Heart left ventricle (tissue), 16 donors: Measurements from ENCODE around the gene CACNA2D1. TPM values are rescaled to one million over a fixed set of nuclear protein-coding genes. Genes with fewer than 3 reads are reported as not detected.
A peak's percentile ranks its signal among the peaks of the same experiment; 100 is the strongest.

Experiments used
- ATAC-seq, 4 donors: fragments of 200-7000 bp; cut with Tn5 transposase; one replicate each; pipeline ENCODE4 v1.9.1; 2020 to 2022; ENCODE audit warnings: moderate library complexity in 4 of 4, mild to moderate bottlenecking in 3 of 4, moderate number of reproducible peaks in 1 of 4
- DNase-seq, 5 donors: peaks; one replicate each; pipeline ENCODE4 v3.0.0-alpha.2; 2020
- H3K27ac ChIP-seq, 12 donors: fragments of 200-600 bp; sonication (generic) in 4 of 12; one replicate each; pipeline versions ENCODE4 v1.5.0 to v1.8.0; 2016 to 2022; ENCODE audit warnings: mild to moderate bottlenecking in 2 of 12
- H3K27me3 ChIP-seq, 9 donors: fragments of 200-600 bp; sonication (generic) in 2 of 9; one replicate each; pipeline versions ENCODE4 v1.5.1 to v1.8.0; 2016 to 2022; ENCODE audit warnings: mild to moderate bottlenecking in 3 of 9
- H3K36me3 ChIP-seq, 9 donors: fragments of 200-600 bp; sonication (generic) in 2 of 9; one replicate each; pipeline versions ENCODE4 v1.5.0 to v1.8.0; 2018 to 2022; ENCODE audit warnings: mild to moderate bottlenecking in 2 of 9
- H3K4me1 ChIP-seq, 12 donors: fragments of 200-600 bp; sonication (generic) in 4 of 12; one replicate each; pipeline versions ENCODE4 v1.5.0 to v1.8.0; 2016 to 2022; ENCODE audit warnings: mild to moderate bottlenecking in 3 of 12
- H3K4me3 ChIP-seq, 12 donors: fragments of 200-600 bp; sonication (generic) in 4 of 12; one replicate each; pipeline versions ENCODE4 v1.5.0 to v1.8.0; 2017 to 2022; ENCODE audit warnings: mild to moderate bottlenecking in 9 of 12, moderate library complexity in 4 of 12
- H3K9me3 ChIP-seq, 12 donors: fragments of 200-600 bp; sonication (generic) in 4 of 12; one replicate each; pipeline versions ENCODE4 v1.5.0 to v1.8.0; 2016 to 2022; ENCODE audit warnings: mild to moderate bottlenecking in 1 of 12
- CTCF ChIP-seq, 12 donors: fragments of 200-600 bp; sonication (generic) in 4 of 12; IDR thresholded peaks; one replicate each; pipeline versions ENCODE4 v1.5.0 to v1.8.0; 2018 to 2022; ENCODE audit warnings: antibody characterized with exemption in 12 of 12, mild to moderate bottlenecking in 5 of 12
- POLR2A ChIP-seq, 2 donors: fragments of 450-650 bp; IDR thresholded peaks; one replicate each; pipeline ENCODE4 v1.6.1; 2017; ENCODE audit warnings: antibody characterized with exemption in 2 of 2, mild to moderate bottlenecking in 2 of 2, moderate library complexity in 2 of 2
- WGBS, 4 donors: extraction: QIAGEN DNeasy Blood & Tissue Kit in 2 of 4; methylation state at CpG; one replicate each; pipeline versions ENCODE4 v1.1.5 to v1.1.7; 2013 to 2018; 5-methylcytosine and 5-hydroxymethylcytosine counted together
- intact Hi-C, 10 donors: fragments of 100-400 bp; cut with DNase I; formaldehyde crosslinking; loops; one replicate each; pipeline versions ENCODE4 v1.11.1 to v1.14.2; 2022
- polyA plus RNA-seq, 2 donors: library from polyadenylated mRNA; stranded (reverse); fragments of 200-250 nt; gene quantifications; one replicate each; pipeline ENCODE4 v1.2.3, GENCODE V29; 2013
- total RNA-seq, 9 donors: library from RNA; depleted of rRNA in 2 of 9; stranded (reverse); fragments of >200 nt in 2 of 9; fragmentation: NEBNext Ultra II Directional in 3 of 9; extraction: Animal tissue kit (Norgen Biotek cat#: 25700) in 3 of 9; gene quantifications; one replicate each; pipeline versions ENCODE4 v1.1.0 to v1.2.4, GENCODE V29; 2016 to 2023
- donor health status: ischemic (EF 13 %, LVEDD 7.1; RV severe dilation, severe dysfunction).
- donor health status: healthy with polysubstance abuse.
- donor health status: DM: no; HTN: yes; CAD: no.
- donor health status: DM: no; HTN: no; CAD: no.
- donor health status: ischemic (EF 25% LVEDD 6.9; RV normal size, moderate dysfunction).
- donor health status: ischemic (EF 25% LVEDD 5.7; RV mildly dilated, moderate dysfunction).
- donor health status: healthy.
- donor health status: DM: yes; HTN: yes; CAD: no.
- donor health status: ischemic (EF 35%, LVEDD 5.7; RV mildly dilated, moderate dysfunction).
- donor health status: nonischemic (EF 11% LVEDD 7.7; RV severe dilation, severe dysfunction).
- donor health status: DM: yes; HTN: yes; CAD: no.
- donor health status: PGD.
- donor health status: ischemic (EF 29% LVEDD 5.4; RV normal size, mild dysfunction).
- donor health status: nonischemic (EF 23%, LVEDD 6.1; RV moderate dilation, normal function).

The CACNA2D1 gene
- total and polyA plus RNA-seq, 11 donors, result 13.5 to 122 (median 55.5) TPM

DNA sequence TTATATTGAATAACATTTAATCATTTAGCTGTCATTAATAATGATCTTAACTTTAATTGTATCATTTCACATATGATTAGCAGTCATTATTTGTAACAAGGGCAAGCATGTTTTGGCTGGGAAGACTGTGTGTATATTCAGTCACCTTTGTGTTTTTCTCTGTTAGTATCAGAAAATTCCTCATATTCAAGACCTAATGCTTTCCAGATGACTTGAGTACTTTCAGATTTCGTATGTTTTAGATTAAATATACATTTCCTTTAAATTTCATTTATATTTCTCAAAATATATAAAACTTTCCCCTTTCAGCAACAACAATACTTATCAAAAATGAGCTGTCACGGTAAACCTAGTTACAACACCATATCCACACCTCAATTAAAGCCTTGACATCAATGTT is 6.3 kb upstream of the CACNA2D1 start:
- TF ChIP-seq CTCF (IDR thresholded peaks at IDR 0.05) (no peak), POLR2A (IDR thresholded peaks at IDR 0.05) (no peak)
- intact Hi-C loops, result loop anchor here in 6 of 10 donors (5.0 to 10.0 kb wide), 4 partner anchors 122 to 285 kb away; no protein-coding TSS in a partner anchor
- no peak overlapping the region for H3K27ac ChIP-seq
- 57 to 86% (median 83%) methylated on average over 2 of the region's 2 CpGs for WGBS, 4 donors
- peaks cover 0 to 5% (median 0%) of the 10 kb centered on the region in 9 donors for H3K27me3 ChIP-seq
- no peaks in the 10 kb centered on the region for H3K4me1 ChIP-seq
- no peak for ATAC-seq
- H3K9me3 ChIP-seq, result no peaks in the 10 kb centered on the region
- no peaks in the 10 kb centered on the region for H3K36me3 ChIP-seq
- no peak for DNase-seq
- no peak overlapping the region for H3K4me3 ChIP-seq

GRCh38 chr7:82446897-82447296 is 3.3 kb upstream of the CACNA2D1 start:
- intact Hi-C loops, result loop anchor here in 6 of 10 donors (5.0 to 10.0 kb wide), 4 partner anchors 125 to 282 kb away; no protein-coding TSS in a partner anchor
- no peak for ATAC-seq

DNA sequence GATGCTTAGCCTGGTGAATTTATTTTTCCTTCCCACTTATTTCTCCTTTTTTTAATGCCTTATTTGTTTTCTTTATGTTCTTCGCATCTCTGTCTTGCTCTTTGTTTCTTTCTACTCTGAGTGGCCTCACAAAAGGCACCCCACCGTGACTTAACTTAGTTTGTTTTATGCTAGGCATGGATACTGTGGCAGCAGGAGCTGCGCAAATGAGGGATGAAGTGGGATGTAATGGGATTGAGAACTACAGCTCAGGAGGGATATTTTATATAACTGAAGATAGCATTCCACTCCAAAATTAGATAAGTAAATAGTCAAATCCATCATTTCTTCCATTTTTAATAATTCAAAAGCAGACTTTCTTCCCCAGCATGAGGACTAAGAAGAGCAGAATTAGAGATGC is 1.7 kb upstream of the CACNA2D1 start:
- 93 to 98% (median 96%) methylated on average over 3 of the region's 3 CpGs for WGBS, 4 donors
- no peak overlapping the region for H3K27ac ChIP-seq
- peaks cover 0 to 20% (median 5%) of the 10 kb centered on the region in 12 donors for H3K4me1 ChIP-seq
- H3K36me3 ChIP-seq, result no peaks in the 10 kb centered on the region
- ATAC-seq, result no peak
- H3K9me3 ChIP-seq, result no peaks in the 10 kb centered on the region
- TF ChIP-seq CTCF (IDR thresholded peaks at IDR 0.05), result no peak
- no peak for TF ChIP-seq POLR2A (IDR thresholded peaks at IDR 0.05)
- H3K4me3 ChIP-seq, result no peak overlapping the region
- DNase-seq, result no peak
- peaks cover 0 to 36% (median 0%) of the 10 kb centered on the region in 9 donors for H3K27me3 ChIP-seq
- intact Hi-C loops, result loop anchor here in 6 of 10 donors (5.0 to 10.0 kb wide), 4 partner anchors 127 to 280 kb away; no protein-coding TSS in a partner anchor

More at GRCh38 chr7:82446897-82447296, 3.3 kb upstream of the CACNA2D1 start:
- H3K4me3 ChIP-seq, result no peak overlapping the region
- no peak for DNase-seq
- H3K36me3 ChIP-seq, result no peaks in the 10 kb centered on the region
- TF ChIP-seq CTCF (IDR thresholded peaks at IDR 0.05), result no peak
- no peak for TF ChIP-seq POLR2A (IDR thresholded peaks at IDR 0.05)
- H3K27me3 ChIP-seq, result peaks cover 0 to 31% (median 0%) of the 10 kb centered on the region in 9 donors
- no peak overlapping the region for H3K27ac ChIP-seq
- peaks cover 0 to 10% (median 0%) of the 10 kb centered on the region in 12 donors for H3K4me1 ChIP-seq
- no peaks in the 10 kb centered on the region for H3K9me3 ChIP-seq

GRCh38 chr7:82444220-82444909 is 788 bp upstream of the CACNA2D1 start:
- Histone ChIP-seq H3K9me3 (no peaks in the 10 kb centered on the region), H3K27me3 (peaks cover 0 to 36% (median 0%) of the 10 kb centered on the region in 9 donors), H3K27ac (peak overlapping the region in 11 of 12 donors; percentile 85 to 96 (median 92)), H3K36me3 (no peaks in the 10 kb centered on the region), H3K4me3 (peak overlapping the region; percentile 57 to 88 (median 77)), H3K4me1 (peaks cover 0 to 25% (median 9%) of the 10 kb centered on the region in 12 donors)
- DNase-seq (no peak), ATAC-seq (no peak)
- intact Hi-C loops, result loop anchor here in 9 of 10 donors (5.0 to 10.0 kb wide), 9 partner anchors 38 to 280 kb away; no protein-coding TSS in a partner anchor
- TF ChIP-seq POLR2A (IDR thresholded peaks at IDR 0.05), result no peak
- peak in 5 of 12 donors; percentile 10 to 41 (median 32) for TF ChIP-seq CTCF (IDR thresholded peaks at IDR 0.05)
- 20 to 33% (median 22%) methylated on average over 17 to 22 of the region's 22 CpGs for WGBS, 4 donors
